Kidney epithelial cell (primary cell): ENCODE results near the gene SPIN1. TPM values are rescaled to one million over a fixed set of nuclear protein-coding genes. Genes with fewer than 3 reads are reported as not detected.

ENCODE experiments used
- DNase-seq: peaks from one replicate; pipeline ENCODE4 v3.0.0-alpha.2; 2010; ENCODE audit warnings: low read depth
- H3K27me3 ChIP-seq: 2 replicates; pipeline ENCODE4 v1.6.0; 2011; ENCODE audit warnings: low read length; ENCODE audit not compliant: control insufficient read depth, insufficient read depth
- H3K36me3 ChIP-seq: 2 replicates; pipeline ENCODE4 v1.5.1; 2011; ENCODE audit warnings: low read length; ENCODE audit not compliant: control insufficient read depth, insufficient read depth
- H3K4me3 ChIP-seq: 2 replicates; pipeline ENCODE4 v1.5.1; 2011; ENCODE audit warnings: low read depth, mild to moderate bottlenecking, control low read depth, low read length
- total RNA-seq: library from RNA; depleted of rRNA; stranded (reverse); fragments of >200 nt; gene quantifications from 2 replicates; pipeline ENCODE4 v1.2.3, GENCODE V29; 2015
- TF ChIP-seq, protein P1 (sequence below): IDR thresholded peaks from 2 replicates; pipeline ENCODE4 v1.5.1; 2011; ENCODE audit warnings: mild to moderate bottlenecking, moderate library complexity, low read length, control low read depth, inconsistent platforms; ENCODE audit not compliant: insufficient read depth, poor library complexity, severe bottlenecking

SPIN1 gene
- total RNA-seq, 1 donor from 2014 or later, result 93.0 TPM

DNA sequence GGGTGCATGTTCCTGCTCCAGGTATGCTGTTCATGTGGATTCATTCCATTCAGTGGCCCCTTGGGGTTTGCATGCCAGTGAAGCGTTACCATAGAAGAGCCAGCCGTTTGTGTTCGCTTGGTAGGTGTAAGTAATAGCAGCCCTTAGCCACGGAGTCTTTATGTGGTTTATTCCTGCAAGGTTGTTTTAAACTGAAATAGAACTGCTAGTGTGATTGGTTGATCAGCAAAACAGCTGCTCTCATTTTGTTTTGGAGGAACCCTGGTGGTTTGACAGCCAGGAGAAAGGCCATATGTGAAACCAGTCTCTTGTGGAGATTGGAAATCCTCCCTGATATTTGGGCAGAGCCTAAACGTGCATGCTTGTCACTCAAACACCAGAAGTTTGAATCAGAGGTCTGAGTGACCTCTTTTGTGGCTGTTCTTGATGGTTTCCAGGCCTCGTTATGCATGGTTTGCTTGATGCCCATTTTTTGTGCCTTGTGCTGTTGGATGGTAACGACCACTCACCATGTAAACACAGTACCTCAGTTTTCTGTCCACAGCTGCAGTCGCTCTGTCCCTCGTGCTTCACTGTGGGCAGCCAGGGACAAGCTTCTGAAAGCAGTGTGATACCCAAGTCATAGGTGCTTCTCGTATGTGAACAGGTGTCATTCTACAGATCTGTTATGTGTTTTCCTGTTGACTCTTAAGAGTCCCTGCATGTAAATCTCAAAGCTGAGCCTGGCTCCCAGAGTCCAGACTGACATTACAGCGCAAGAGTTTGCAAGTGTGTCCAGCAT lies 88.4 kb downstream of the SPIN1 start:
- DNase-seq, result peak; percentile 67
- H3K27me3 ChIP-seq, result no peaks in the 10 kb centered on the region
- peaks cover 1% of the 10 kb centered on the region for H3K36me3 ChIP-seq
- TF ChIP-seq, protein P1, sequence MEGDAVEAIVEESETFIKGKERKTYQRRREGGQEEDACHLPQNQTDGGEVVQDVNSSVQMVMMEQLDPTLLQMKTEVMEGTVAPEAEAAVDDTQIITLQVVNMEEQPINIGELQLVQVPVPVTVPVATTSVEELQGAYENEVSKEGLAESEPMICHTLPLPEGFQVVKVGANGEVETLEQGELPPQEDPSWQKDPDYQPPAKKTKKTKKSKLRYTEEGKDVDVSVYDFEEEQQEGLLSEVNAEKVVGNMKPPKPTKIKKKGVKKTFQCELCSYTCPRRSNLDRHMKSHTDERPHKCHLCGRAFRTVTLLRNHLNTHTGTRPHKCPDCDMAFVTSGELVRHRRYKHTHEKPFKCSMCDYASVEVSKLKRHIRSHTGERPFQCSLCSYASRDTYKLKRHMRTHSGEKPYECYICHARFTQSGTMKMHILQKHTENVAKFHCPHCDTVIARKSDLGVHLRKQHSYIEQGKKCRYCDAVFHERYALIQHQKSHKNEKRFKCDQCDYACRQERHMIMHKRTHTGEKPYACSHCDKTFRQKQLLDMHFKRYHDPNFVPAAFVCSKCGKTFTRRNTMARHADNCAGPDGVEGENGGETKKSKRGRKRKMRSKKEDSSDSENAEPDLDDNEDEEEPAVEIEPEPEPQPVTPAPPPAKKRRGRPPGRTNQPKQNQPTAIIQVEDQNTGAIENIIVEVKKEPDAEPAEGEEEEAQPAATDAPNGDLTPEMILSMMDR, result no peak
- H3K4me3 ChIP-seq, result no peak overlapping the region

- H3K4me3 ChIP-seq, result no peak overlapping the region
- H3K36me3 ChIP-seq, result peaks cover 1% of the 10 kb centered on the region
- H3K27me3 ChIP-seq, result no peaks in the 10 kb centered on the region
- TF ChIP-seq, protein P1, result no peak
- DNase-seq, result peak; percentile 96
Observed at GRCh38 chr9:88477300-88477751, 89.1 kb downstream of the SPIN1 start.

- DNase-seq, result no peak
- Histone ChIP-seq H3K27me3 (no peaks in the 10 kb centered on the region), H3K36me3 (peaks cover 3% of the 10 kb centered on the region), H3K4me3 (no peak overlapping the region)
- TF ChIP-seq, protein P1, result no peak
Observed at GRCh38 chr9:88478246-88478645, 90.0 kb downstream of the SPIN1 start.

DNA sequence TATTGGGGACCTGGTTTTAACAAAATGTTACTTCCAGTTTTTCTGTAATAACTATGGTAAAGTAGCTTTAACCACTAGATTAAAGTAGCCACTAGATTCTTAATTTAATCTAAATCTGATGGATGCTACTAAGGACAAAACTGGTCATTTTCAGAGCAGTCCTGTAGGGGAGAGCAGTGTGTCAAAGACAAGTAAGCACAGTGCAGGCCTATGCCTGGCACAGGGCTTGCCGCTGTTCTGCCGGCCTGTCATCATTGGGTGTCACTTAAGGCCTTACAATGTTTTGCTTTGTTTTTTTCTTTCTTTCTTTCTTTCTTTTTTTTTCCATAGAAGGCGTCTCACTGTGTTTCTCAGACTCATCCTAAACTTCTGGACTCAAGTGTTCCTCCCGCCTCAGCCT lies 93.7 kb downstream of the SPIN1 start:
- no peaks in the 10 kb centered on the region for H3K27me3 ChIP-seq
- no peak overlapping the region for H3K4me3 ChIP-seq
- DNase-seq, result no peak
- peaks cover 3% of the 10 kb centered on the region for H3K36me3 ChIP-seq
- TF ChIP-seq, protein P1, result no peak

- TF ChIP-seq, protein P1, result no peak
- H3K27me3 ChIP-seq, result no peaks in the 10 kb centered on the region
- H3K4me3 ChIP-seq, result no peak overlapping the region
- DNase-seq, result no peak
- H3K36me3 ChIP-seq, result no peaks in the 10 kb centered on the region
Observed at GRCh38 chr9:88488166-88488565, 99.9 kb downstream of the SPIN1 start.
